Caco-2 (cell line): ENCODE results near the gene RAB20. TPM values are rescaled to one million over a fixed set of nuclear protein-coding genes. Genes with fewer than 3 reads are reported as not detected.

Experiments
- BruUV-seq: library from RNA; stranded (reverse); fragments of 400-500 nt; replicated peaks from 2 replicates; lab custom pipeline; 2021; lab: Mats Ljungman, UMichigan
- CTCF ChIA-PET: fragments of 300-600 bp; sonication (Branson Sonifier 250); formaldehyde crosslinking; loops from one replicate; lab custom pipeline; 2022; ENCODE audit warnings: antibody characterized with exemption; lab: Charles Lee
- POLR2A ChIA-PET: fragments of 300-600 bp; sonication (Branson Sonifier 250); formaldehyde crosslinking; loops from one replicate; lab custom pipeline; 2022; ENCODE audit warnings: antibody characterized with exemption; lab: Charles Lee
- DNase-seq, 2 experiments: peaks; one replicate each; pipeline versions ENCODE4 v3.0.0 to v3.0.0-alpha.2; 2020 to 2022
- H3K27me3 ChIP-seq: replicated peaks from 2 replicates; pipeline ENCODE4 v1.6.0; 2011; ENCODE audit warnings: low read length; ENCODE audit not compliant: control insufficient read depth, insufficient read depth
- H3K36me3 ChIP-seq: 2 replicates; pipeline ENCODE4 v1.5.1; 2011; ENCODE audit warnings: low read length; ENCODE audit not compliant: control insufficient read depth, insufficient read depth
- H3K4me1 ChIP-seq: fragments of 250-450 bp; sonication (Bioruptor Pico); 2 replicates; pipeline ENCODE4 v1.5.1; 2020; ENCODE audit warnings: mild to moderate bottlenecking
- H3K4me3 ChIP-seq: 2 replicates; pipeline ENCODE4 v1.5.1; 2011; ENCODE audit warnings: low read depth, mild to moderate bottlenecking, control low read depth, low read length
- H3K9me3 ChIP-seq: fragments of 250-450 bp; sonication (Bioruptor Pico); 2 replicates; pipeline ENCODE4 v1.5.1; 2020; ENCODE audit warnings: mild to moderate bottlenecking, moderate library complexity
- H3K27ac Mint-ChIP-seq: one replicate; pipeline ENCODE4 v1.8.0; 2022; ENCODE audit warnings: mixed read lengths; ENCODE audit not compliant: unreplicated experiment
- H3K27me3 Mint-ChIP-seq: one replicate; pipeline ENCODE4 v1.8.0; 2022; ENCODE audit warnings: mixed read lengths; ENCODE audit not compliant: insufficient read depth, unreplicated experiment
- H3K36me3 Mint-ChIP-seq: one replicate; pipeline ENCODE4 v1.8.0; 2022; ENCODE audit warnings: mild to moderate bottlenecking, mixed read lengths; ENCODE audit not compliant: insufficient read depth, unreplicated experiment
- H3K4me1 Mint-ChIP-seq: one replicate; pipeline ENCODE4 v1.8.0; 2022; ENCODE audit warnings: low read depth, mixed read lengths; ENCODE audit not compliant: unreplicated experiment
- H3K4me3 Mint-ChIP-seq: one replicate; pipeline ENCODE4 v1.8.0; 2022; ENCODE audit warnings: mild to moderate bottlenecking, moderate library complexity, mixed read lengths; ENCODE audit not compliant: unreplicated experiment
- H3K9me3 Mint-ChIP-seq: one replicate; pipeline ENCODE4 v1.8.0; 2022; ENCODE audit warnings: mixed read lengths; ENCODE audit not compliant: unreplicated experiment
- intact Hi-C: fragments of 100-400 bp; cut with micrococcal nuclease; formaldehyde crosslinking; loops from one replicate; pipeline ENCODE4 v1.10.0; 2022; ENCODE audit not compliant: unreplicated experiment
- total RNA-seq: library from RNA; stranded (reverse); gene quantifications from 2 replicates; pipeline ENCODE4 v1.2.3, GENCODE V29; 2022
- TF ChIP-seq, protein P1 (sequence below), 2 experiments: fragments of 200-600 bp in 1 of 2; IDR thresholded peaks; 1 replicate in 1 of 2; 2 replicates in 1 of 2; pipeline versions ENCODE4 v1.5.1 to v1.8.0; 2011 to 2022; ENCODE audit warnings: antibody characterized with exemption in 1 of 2, control low read depth in 1 of 2, inconsistent platforms in 1 of 2, low read depth in 1 of 2, low read length in 1 of 2, mild to moderate bottlenecking in 1 of 2, moderate library complexity in 1 of 2; ENCODE audit not compliant: insufficient read depth in 1 of 2, severe bottlenecking in 1 of 2, unreplicated experiment in 1 of 2

RAB20 gene
- total RNA-seq, 1 experiment from 2014 or later = 37.9 TPM

DNA sequence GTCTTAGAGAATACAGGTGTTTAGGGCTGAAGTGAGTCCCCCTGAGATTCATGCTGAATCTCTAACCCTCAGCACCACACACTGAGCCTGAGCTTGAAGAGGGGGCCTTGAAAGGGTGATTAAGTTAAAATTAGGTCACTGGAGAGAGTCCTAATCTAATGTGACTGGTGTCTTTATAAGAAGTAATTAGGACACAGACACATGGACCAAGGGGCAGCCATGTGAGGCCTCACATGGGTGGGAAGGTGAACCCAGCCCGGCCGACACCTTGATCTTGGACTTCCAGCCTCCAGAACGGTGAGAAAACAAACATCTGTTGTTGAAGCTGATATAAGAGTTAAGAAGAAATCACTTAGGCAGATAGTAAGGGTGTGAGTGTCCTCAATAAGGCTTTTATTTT, 7.1 kb upstream of the RAB20 start:
- intact Hi-C loops = no loop called here
- DNase-seq = no peak
- H3K36me3 Mint-ChIP-seq = peaks cover 8% of the 10 kb centered on the region
- no peaks in the 10 kb centered on the region for H3K9me3 ChIP-seq
- peaks cover 4% of the 10 kb centered on the region for H3K36me3 ChIP-seq
- H3K9me3 Mint-ChIP-seq = peaks cover 9% of the 10 kb centered on the region
- H3K27me3 Mint-ChIP-seq = no peaks in the 10 kb centered on the region
- peaks cover under 1% of the 10 kb centered on the region; the same call in 1 of the 2 replicates for H3K4me1 ChIP-seq
- ChIA-PET POLR2A (no interaction called here), CTCF (no interaction called here)
- no peak overlapping the region for H3K27ac Mint-ChIP-seq
- TF ChIP-seq, protein P1, sequence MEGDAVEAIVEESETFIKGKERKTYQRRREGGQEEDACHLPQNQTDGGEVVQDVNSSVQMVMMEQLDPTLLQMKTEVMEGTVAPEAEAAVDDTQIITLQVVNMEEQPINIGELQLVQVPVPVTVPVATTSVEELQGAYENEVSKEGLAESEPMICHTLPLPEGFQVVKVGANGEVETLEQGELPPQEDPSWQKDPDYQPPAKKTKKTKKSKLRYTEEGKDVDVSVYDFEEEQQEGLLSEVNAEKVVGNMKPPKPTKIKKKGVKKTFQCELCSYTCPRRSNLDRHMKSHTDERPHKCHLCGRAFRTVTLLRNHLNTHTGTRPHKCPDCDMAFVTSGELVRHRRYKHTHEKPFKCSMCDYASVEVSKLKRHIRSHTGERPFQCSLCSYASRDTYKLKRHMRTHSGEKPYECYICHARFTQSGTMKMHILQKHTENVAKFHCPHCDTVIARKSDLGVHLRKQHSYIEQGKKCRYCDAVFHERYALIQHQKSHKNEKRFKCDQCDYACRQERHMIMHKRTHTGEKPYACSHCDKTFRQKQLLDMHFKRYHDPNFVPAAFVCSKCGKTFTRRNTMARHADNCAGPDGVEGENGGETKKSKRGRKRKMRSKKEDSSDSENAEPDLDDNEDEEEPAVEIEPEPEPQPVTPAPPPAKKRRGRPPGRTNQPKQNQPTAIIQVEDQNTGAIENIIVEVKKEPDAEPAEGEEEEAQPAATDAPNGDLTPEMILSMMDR (IDR thresholded peaks at IDR 0.05; ENCODE audit: insufficient read depth in 1 of 2, low read depth in 1 of 2, low read length in 1 of 2, severe bottlenecking in 1 of 2, unreplicated experiment in 1 of 2) = no peak
- H3K4me3 Mint-ChIP-seq = no peak overlapping the region
- no TSS peak for BruUV-seq
- peaks cover 20% of the 10 kb centered on the region for H3K4me1 Mint-ChIP-seq
- no peaks in the 10 kb centered on the region for H3K27me3 ChIP-seq
- no peak overlapping the region for H3K4me3 ChIP-seq

DNA sequence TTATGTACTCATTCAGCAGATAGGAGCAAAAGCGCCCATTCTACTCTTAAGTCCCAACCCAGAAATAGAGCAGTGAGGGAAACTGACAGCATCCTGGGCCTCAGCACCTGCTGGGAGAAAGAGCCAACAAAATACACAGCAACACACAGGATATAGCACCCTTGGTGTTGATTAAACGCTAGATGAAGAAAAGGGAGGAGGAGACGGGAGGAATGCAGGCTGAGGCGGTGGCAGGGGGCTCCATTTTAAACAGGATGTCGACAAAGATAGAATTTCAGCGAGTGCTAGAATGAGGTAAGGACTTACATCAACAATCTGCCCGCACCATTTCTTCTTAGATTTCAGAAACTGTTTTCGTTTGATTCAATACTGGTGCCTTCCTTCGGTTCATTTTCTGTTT, 4.6 kb upstream of the RAB20 start:
- H3K4me3 Mint-ChIP-seq = no peak overlapping the region
- H3K36me3 Mint-ChIP-seq = peaks cover 8% of the 10 kb centered on the region
- H3K36me3 ChIP-seq = peaks cover 4% of the 10 kb centered on the region
- H3K4me1 Mint-ChIP-seq = peaks cover 12% of the 10 kb centered on the region
- no peaks in the 10 kb centered on the region for H3K27me3 Mint-ChIP-seq
- no TSS peak for BruUV-seq
- TF ChIP-seq, protein P1 (IDR thresholded peaks at IDR 0.05; ENCODE audit: insufficient read depth in 1 of 2, low read depth in 1 of 2, low read length in 1 of 2, severe bottlenecking in 1 of 2, unreplicated experiment in 1 of 2) = no peak
- peaks cover 11% of the 10 kb centered on the region for H3K9me3 Mint-ChIP-seq
- intact Hi-C loops = no loop called here
- POLR2A ChIA-PET = no interaction called here
- peaks cover 13% of the 10 kb centered on the region; the same call in 1 of the 2 replicates for H3K4me1 ChIP-seq
- no peak overlapping the region for H3K4me3 ChIP-seq
- CTCF ChIA-PET = no interaction called here
- no peaks in the 10 kb centered on the region for H3K9me3 ChIP-seq
- no peaks in the 10 kb centered on the region for H3K27me3 ChIP-seq
- DNase-seq = no peak
- H3K27ac Mint-ChIP-seq = no peak overlapping the region

DNA sequence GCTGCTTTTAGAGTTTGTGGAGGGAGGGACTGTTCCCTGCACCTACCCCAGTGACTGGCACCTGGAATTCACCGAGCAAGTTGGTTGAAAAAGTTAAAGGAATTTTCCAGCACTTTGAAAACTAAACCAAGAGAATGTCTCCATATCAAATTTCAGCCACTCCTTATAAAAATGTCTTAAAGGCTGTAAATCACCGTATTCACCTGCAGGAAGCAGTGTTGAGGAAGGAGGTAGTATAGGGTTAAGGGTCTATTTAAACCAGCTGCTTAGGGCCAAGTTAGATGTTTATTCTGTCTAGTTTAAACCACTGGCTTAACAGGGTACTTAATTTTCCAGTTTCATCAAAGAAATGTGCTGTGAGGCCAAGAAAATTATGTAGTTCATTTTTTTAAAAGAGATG, 3.8 kb upstream of the RAB20 start:
- no peak overlapping the region for H3K27ac Mint-ChIP-seq
- BruUV-seq = no TSS peak
- no peak overlapping the region for H3K4me3 Mint-ChIP-seq
- DNase-seq = no peak
- Histone ChIP-seq H3K4me3 (no peak overlapping the region), H3K27me3 (no peaks in the 10 kb centered on the region), H3K36me3 (peaks cover 4% of the 10 kb centered on the region), H3K9me3 (no peaks in the 10 kb centered on the region), H3K4me1 (peaks cover 14% of the 10 kb centered on the region)
- peaks cover 11% of the 10 kb centered on the region for H3K9me3 Mint-ChIP-seq
- H3K4me1 Mint-ChIP-seq = peaks cover 11% of the 10 kb centered on the region
- intact Hi-C loops = no loop called here
- POLR2A ChIA-PET = no interaction called here
- CTCF ChIA-PET = no interaction called here
- H3K36me3 Mint-ChIP-seq = peaks cover 8% of the 10 kb centered on the region
- TF ChIP-seq, protein P1 (IDR thresholded peaks at IDR 0.05; ENCODE audit: insufficient read depth in 1 of 2, low read depth in 1 of 2, low read length in 1 of 2, severe bottlenecking in 1 of 2, unreplicated experiment in 1 of 2) = no peak
- no peaks in the 10 kb centered on the region for H3K27me3 Mint-ChIP-seq
